RWPE2 (cell line): ENCODE results near the gene HOXA7.

ENCODE experiments used
- ATAC-seq: fragments of 200-7000 bp; cut with Tn5 transposase; 3 replicates; pipeline ENCODE4 v1.9.1; 2021; ENCODE audit warnings: low read depth
- DNase-seq: peaks from one replicate; pipeline ENCODE4 v3.0.0-alpha.2; 2020; ENCODE audit warnings: low spot score
- H3K27ac ChIP-seq: fragments of 450-650 bp; 2 replicates; pipeline ENCODE4 v1.5.1; 2017; ENCODE audit warnings: mild to moderate bottlenecking; ENCODE audit not compliant: poor library complexity, severe bottlenecking
- H3K27me3 ChIP-seq: fragments of 250-450 bp; sonication (Bioruptor Pico); 2 replicates; pipeline ENCODE4 v1.5.1; 2021; ENCODE audit warnings: mild to moderate bottlenecking, moderate library complexity; ENCODE audit not compliant: insufficient read depth, poor library complexity, severe bottlenecking
- H3K36me3 ChIP-seq: fragments of 250-450 bp; sonication (Bioruptor Pico); 2 replicates; pipeline ENCODE4 v1.5.1; 2020; ENCODE audit warnings: low read depth, mild to moderate bottlenecking, moderate library complexity
- H3K4me1 ChIP-seq: fragments of 250-450 bp; sonication (Bioruptor Pico); 2 replicates; pipeline ENCODE4 v1.5.1; 2021; ENCODE audit warnings: mild to moderate bottlenecking, moderate library complexity; ENCODE audit not compliant: insufficient read depth, poor library complexity, severe bottlenecking
- H3K4me3 ChIP-seq: fragments of 250-450 bp; sonication (Bioruptor Pico); 2 replicates; pipeline ENCODE4 v1.5.1; 2021; ENCODE audit warnings: mild to moderate bottlenecking, moderate library complexity; ENCODE audit not compliant: severe bottlenecking
- H3K9me3 ChIP-seq: fragments of 250-450 bp; sonication (Bioruptor Pico); 2 replicates; pipeline ENCODE4 v1.5.1; 2021; ENCODE audit warnings: mild to moderate bottlenecking, moderate library complexity; ENCODE audit not compliant: severe bottlenecking
- CTCF ChIP-seq: fragments of 450-650 bp; IDR thresholded peaks from one replicate; pipeline ENCODE4 v1.5.1; 2017; ENCODE audit warnings: mild to moderate bottlenecking, moderate library complexity; ENCODE audit not compliant: poor library complexity, severe bottlenecking

Gene HOXA7

GRCh38 chr7:27177795-27178320 is 21.4 kb upstream of the HOXA7 start:
- H3K9me3 ChIP-seq: no peaks in the 10 kb centered on the region
- ATAC-seq (no peak), DNase-seq (no peak)
- peaks cover 26% of the 10 kb centered on the region for H3K4me1 ChIP-seq
- H3K36me3 ChIP-seq: no peaks in the 10 kb centered on the region
- peak overlapping the region; percentile 33 for H3K4me3 ChIP-seq
- H3K27ac ChIP-seq: peak overlapping the region; percentile 93
- no peaks in the 10 kb centered on the region for H3K27me3 ChIP-seq
- TF ChIP-seq CTCF: no peak

DNA sequence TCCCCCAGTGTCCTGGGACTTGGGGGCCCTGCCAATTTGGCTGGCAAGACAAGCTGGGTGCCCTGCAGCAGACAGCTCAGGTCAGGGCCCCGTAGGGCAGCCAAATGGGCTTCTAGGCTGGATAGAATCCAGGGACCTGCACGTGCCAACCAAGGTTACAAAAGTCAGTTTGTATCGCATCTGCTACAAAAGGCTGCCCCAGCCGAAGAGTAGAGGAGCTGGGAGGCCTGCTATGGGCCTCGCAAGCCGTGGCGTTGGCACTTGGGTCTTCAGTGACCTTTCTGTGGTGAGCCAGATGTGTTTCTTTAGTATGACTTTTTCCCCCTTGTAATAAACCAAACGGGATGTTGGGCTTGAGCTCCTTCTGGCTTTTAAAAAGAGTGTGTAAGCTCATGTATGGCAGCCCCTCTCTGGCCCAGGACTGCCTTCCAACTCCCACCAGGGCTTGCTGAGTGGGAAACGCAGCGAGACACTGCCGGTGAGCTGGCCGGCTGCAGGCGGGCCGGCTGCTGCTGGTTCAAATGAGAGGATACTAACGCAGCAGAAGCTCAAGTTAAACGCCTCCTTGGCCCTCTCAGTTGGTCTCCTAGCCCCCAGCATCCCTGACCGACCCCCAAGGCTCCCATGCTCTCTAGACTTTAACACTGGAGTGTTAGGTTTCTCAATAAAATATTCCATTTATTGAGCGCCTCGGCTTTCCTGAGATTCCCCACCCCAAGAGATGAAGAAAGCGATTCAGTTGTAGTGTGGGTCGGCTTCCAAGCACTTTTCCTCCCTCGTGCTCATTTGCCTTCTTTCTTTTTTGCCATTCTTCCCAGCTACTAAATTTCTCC is 20.7 kb upstream of the HOXA7 start:
- no peaks in the 10 kb centered on the region for H3K27me3 ChIP-seq

GRCh38 chr7:27176524-27176845 is 20.0 kb upstream of the HOXA7 start:
- H3K4me1 ChIP-seq: peaks cover 26% of the 10 kb centered on the region
- H3K9me3 ChIP-seq: no peaks in the 10 kb centered on the region
- peak overlapping the region; percentile 93 for H3K27ac ChIP-seq
- no peak for ATAC-seq
- H3K27me3 ChIP-seq: no peaks in the 10 kb centered on the region
- H3K4me3 ChIP-seq: peak overlapping the region; percentile 14
- no peak for TF ChIP-seq CTCF
- H3K36me3 ChIP-seq: no peaks in the 10 kb centered on the region
- peak; percentile 60 for DNase-seq

More for the DNA sequence above, 20.7 kb upstream of the HOXA7 start:
- Histone ChIP-seq H3K27ac (peak overlapping the region; percentile 93), H3K36me3 (no peaks in the 10 kb centered on the region), H3K4me3 (peak overlapping the region; percentile 33), H3K4me1 (peaks cover 26% of the 10 kb centered on the region), H3K9me3 (no peaks in the 10 kb centered on the region)
- no peak for TF ChIP-seq CTCF
- DNase-seq (peak; percentile 56), ATAC-seq (no peak)

DNA sequence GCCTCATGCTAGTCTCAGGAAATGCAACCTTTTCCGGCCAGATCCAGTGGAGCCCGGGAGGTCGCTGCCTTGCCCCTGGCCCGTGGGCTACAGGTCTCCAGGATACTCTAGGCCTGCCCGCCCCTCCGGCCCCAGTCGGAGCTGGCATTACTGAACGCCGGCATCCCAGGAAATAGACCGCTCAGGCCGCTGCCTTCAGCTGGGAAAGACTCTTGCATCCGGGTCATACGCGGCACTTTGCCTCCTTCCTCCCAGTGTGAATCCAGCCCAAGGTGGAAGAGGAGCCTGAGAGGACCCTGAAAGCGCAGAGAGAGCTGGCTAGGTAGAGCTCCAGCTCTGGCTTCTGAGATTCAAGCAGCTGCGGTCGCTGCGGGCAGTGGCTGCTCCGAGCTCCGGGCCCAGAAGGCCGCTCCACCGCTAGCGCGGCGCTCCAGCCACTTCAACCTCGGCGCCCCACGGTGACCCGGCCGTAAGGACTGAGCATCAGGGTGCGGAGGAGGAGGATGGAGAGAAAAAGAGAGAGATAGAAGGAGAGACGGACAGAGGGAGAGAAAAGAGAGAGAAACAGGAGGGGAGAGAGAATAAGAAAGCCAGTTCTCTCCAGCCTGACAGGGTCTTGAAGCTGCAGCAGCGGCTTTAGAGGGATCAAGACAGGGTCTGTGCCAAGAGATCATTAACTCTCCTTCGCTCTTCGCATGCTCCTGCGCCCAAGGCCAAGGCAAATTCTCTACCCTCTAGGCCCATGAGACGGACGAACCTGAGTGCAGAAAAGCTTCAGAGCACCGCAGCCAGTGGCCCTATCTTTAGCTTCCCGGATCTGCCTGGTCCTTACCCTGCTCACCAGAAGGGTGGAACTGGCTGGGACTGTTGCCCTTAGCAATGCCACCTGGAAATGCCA is 19.4 kb upstream of the HOXA7 start:
- DNase-seq: peak; percentile 67
- peak overlapping the region; percentile 14 for H3K4me3 ChIP-seq
- H3K4me1 ChIP-seq: peaks cover 26% of the 10 kb centered on the region
- peaks cover 1% of the 10 kb centered on the region; the same call in 1 of the 2 replicates for H3K36me3 ChIP-seq
- no peaks in the 10 kb centered on the region for H3K27me3 ChIP-seq
- TF ChIP-seq CTCF: no peak
- peak; percentile 2; the same call in 2 of the 3 replicates for ATAC-seq
- peak overlapping the region; percentile 93 for H3K27ac ChIP-seq
- no peaks in the 10 kb centered on the region for H3K9me3 ChIP-seq
